A549 (cell line): Measurements from ENCODE around the gene ARMC10. TPM values are rescaled to one million over a fixed set of nuclear protein-coding genes. Genes with fewer than 3 reads are reported as not detected.

Source experiments
- ATAC-seq, 2 experiments: fragments of 200-7000 bp in 1 of 2; fragments of >200 bp in 1 of 2; cut with Nextera tagmentation in 1 of 2; cut with Tn5 transposase in 1 of 2; 3 replicates each; pipeline versions ENCODE4 v1.8.0 to v1.9.1; 2018 to 2020; ENCODE audit warnings: mild to moderate bottlenecking in 1 of 2, moderate library complexity in 1 of 2
- CTCF ChIA-PET: fragments of 300-600 bp; sonication (Branson Sonifier 250); formaldehyde crosslinking; extraction: SDS; loops from one replicate; lab custom pipeline; 2021; ENCODE audit warnings: antibody characterized with exemption, inconsistent platforms; lab: Yijun Ruan, JAX
- POLR2A ChIA-PET: fragments of 350-600 bp; formaldehyde crosslinking; extraction: SDS; loops from one replicate; lab custom pipeline; 2021; ENCODE audit warnings: antibody characterized with exemption, inconsistent platforms; lab: Yijun Ruan, JAX
- DNase-seq, 2 experiments: peaks; one replicate each; pipeline versions ENCODE4 v3.0.0 to v3.0.0-alpha.2; 2011 to 2016; ENCODE audit warnings: low read depth in 1 of 2, low spot score in 1 of 2
- FAIRE-seq: peaks from 2 replicates; lab custom pipeline; 2011; peaks lifted over from hg19 to GRCh38; lab: Jason Lieb, UNC
- H3K27ac ChIP-seq, 2 experiments: fragments of >200 bp; sonication (Bioruptor Twin); formaldehyde crosslinking; 3 replicates each; pipeline ENCODE4 v1.5.1; 2016 to 2017
- H3K4me1 ChIP-seq: fragments of >200 bp; sonication (Bioruptor Twin); formaldehyde crosslinking; 3 replicates; pipeline ENCODE4 v1.6.1; 2016
- H3K4me2 ChIP-seq: fragments of >200 bp; sonication (Bioruptor Twin); formaldehyde crosslinking; 3 replicates; pipeline ENCODE4 v1.6.1; 2016
- H3K4me3 ChIP-seq: fragments of >200 bp; sonication (Bioruptor Twin); formaldehyde crosslinking; 3 replicates; pipeline ENCODE4 v1.5.1; 2016
- H3K9me3 ChIP-seq: fragments of >200 bp; sonication (Bioruptor Twin); formaldehyde crosslinking; 3 replicates; pipeline ENCODE4 v1.6.1; 2016
- CBX2 ChIP-seq: fragments of 200-600 bp; sonication (generic); IDR thresholded peaks from 2 replicates; pipeline ENCODE4 v1.6.1; 2016; ENCODE audit warnings: low read depth, mild to moderate bottlenecking, borderline replicate concordance
- CBX8 ChIP-seq: fragments of 200-600 bp; sonication (generic); IDR thresholded peaks from 2 replicates; pipeline ENCODE4 v1.6.1; 2016
- CHD2 ChIP-seq: fragments of 150-350 bp; IDR thresholded peaks from 2 replicates; pipeline ENCODE4 v1.6.1; 2014; ENCODE audit warnings: low read length; ENCODE audit not compliant: partially characterized antibody
- EP300 ChIP-seq, 2 experiments: fragments of >200 bp; sonication (Bioruptor Twin); formaldehyde crosslinking; IDR thresholded peaks; 2 replicates in 1 of 2; 3 replicates in 1 of 2; pipeline ENCODE4 v1.6.1; 2016 to 2017
- ESRRA ChIP-seq: fragments of 150-350 bp; IDR thresholded peaks from 2 replicates; pipeline ENCODE4 v1.6.1; 2014; ENCODE audit warnings: mild to moderate bottlenecking, low read length, borderline replicate concordance
- FOSB ChIP-seq: fragments of 250-450 bp; sonication (Bioruptor Pico); IDR thresholded peaks from 2 replicates; pipeline ENCODE4 v1.5.0; 2020; ENCODE audit warnings: mild to moderate bottlenecking, moderate library complexity
- FOSL2 ChIP-seq, 2 experiments: fragments of 450-650 bp in 1 of 2; fragments of >200 bp in 1 of 2; sonication (Bioruptor Twin) in 1 of 2; formaldehyde crosslinking; IDR thresholded peaks; 2 replicates each; pipeline versions ENCODE4 v1.5.0 to v1.6.1; 2016 to 2020; ENCODE audit warnings: mild to moderate bottlenecking in 1 of 2, moderate library complexity in 1 of 2
- FOXS1 ChIP-seq: fragments of 250-450 bp; sonication (Bioruptor Pico); IDR thresholded peaks from 2 replicates; pipeline ENCODE4 v1.5.0; 2020; ENCODE audit warnings: mild to moderate bottlenecking, moderate library complexity
- GATA3 ChIP-seq: IDR thresholded peaks from 2 replicates; pipeline ENCODE4 v1.6.1; 2012; ENCODE audit warnings: borderline replicate concordance
- HOXB5 ChIP-seq: fragments of 250-450 bp; sonication (Bioruptor Pico); IDR thresholded peaks from 2 replicates; pipeline ENCODE4 v1.5.0; 2020; ENCODE audit warnings: mild to moderate bottlenecking, moderate library complexity
- JUNB ChIP-seq: fragments of >200 bp; sonication (Bioruptor Twin); formaldehyde crosslinking; IDR thresholded peaks from 2 replicates; pipeline ENCODE4 v1.6.1; 2016
- KDM5A ChIP-seq: fragments of 200-600 bp; sonication (generic); IDR thresholded peaks from 2 replicates; pipeline ENCODE4 v1.6.1; 2016; ENCODE audit warnings: antibody characterized with exemption, mild to moderate bottlenecking
- MYC ChIP-seq: IDR thresholded peaks from 2 replicates; pipeline ENCODE4 v1.6.1; 2012; ENCODE audit warnings: mild to moderate bottlenecking, inconsistent platforms, low read length, improper control_type of control experiment, borderline replicate concordance
- NPAS2 ChIP-seq: fragments of 250-450 bp; sonication (Bioruptor Pico); IDR thresholded peaks from 2 replicates; pipeline ENCODE4 v1.8.0; 2022; ENCODE audit warnings: mild to moderate bottlenecking, moderate library complexity, borderline replicate concordance
- POLR2A ChIP-seq: IDR thresholded peaks from 2 replicates; pipeline ENCODE4 v1.6.1; 2012; ENCODE audit warnings: mild to moderate bottlenecking, low read length
- POLR2AphosphoS2 ChIP-seq: conservative IDR thresholded peaks from 2 replicates; pipeline ENCODE4 v1.6.1; 2012; ENCODE audit warnings: low read length, improper control_type of control experiment, inconsistent platforms
- RARB ChIP-seq: fragments of 250-450 bp; sonication (Bioruptor Pico); IDR thresholded peaks from 2 replicates; pipeline ENCODE4 v1.8.0; 2021; ENCODE audit warnings: mild to moderate bottlenecking, moderate library complexity
- SMC3 ChIP-seq: fragments of >200 bp; sonication (Bioruptor Twin); formaldehyde crosslinking; IDR thresholded peaks from 3 replicates; pipeline ENCODE4 v1.6.1; 2018; ENCODE audit warnings: inconsistent platforms
- TP53 ChIP-seq: fragments of 250-450 bp; sonication (Bioruptor Pico); IDR thresholded peaks from 2 replicates; pipeline ENCODE4 v1.5.0; 2021; ENCODE audit warnings: mild to moderate bottlenecking, moderate library complexity
- ZNF302 ChIP-seq: fragments of 250-450 bp; sonication (Bioruptor Pico); IDR thresholded peaks from 2 replicates; pipeline ENCODE4 v1.9.0; 2021; ENCODE audit warnings: inconsistent platforms, mild to moderate bottlenecking, moderate library complexity
- WGBS: methylation state at CpG from one replicate; pipeline ENCODE4 v1.1.6; 2017; ENCODE audit errors: missing lambda C conversion rate; 5-methylcytosine and 5-hydroxymethylcytosine counted together
- polyA plus RNA-seq, 4 experiments: library from polyadenylated mRNA; depleted of rRNA in 3 of 4; stranded (reverse); fragments of >200 nt; fragmentation: RNase III in 1 of 4; extraction: RNeasy Plus Mini Kit Qiagen cat#74134 plus additional on column Dnase treatment in 1 of 4; gene quantifications; 2 replicates in 3 of 4; 3 replicates in 1 of 4; pipeline ENCODE4 v1.2.3, GENCODE V29; 2011 to 2017
- TF ChIP-seq, protein P1 (sequence below): fragments of 250-450 bp; sonication (Bioruptor Pico); IDR thresholded peaks from 2 replicates; pipeline ENCODE4 v1.5.0; 2021; ENCODE audit warnings: mild to moderate bottlenecking, moderate library complexity, borderline replicate concordance
- TF ChIP-seq, protein P2 (sequence below): fragments of 150-350 bp; IDR thresholded peaks from 2 replicates; pipeline ENCODE4 v1.6.1; 2014; ENCODE audit warnings: low read depth, mild to moderate bottlenecking, low read length
- TF ChIP-seq, protein P3 (sequence below): fragments of 250-450 bp; sonication (Bioruptor Pico); IDR thresholded peaks from 2 replicates; pipeline ENCODE4 v1.5.0; 2020; ENCODE audit warnings: low read depth, mild to moderate bottlenecking, moderate library complexity
- TF ChIP-seq, protein P4 (sequence below): fragments of >200 bp; sonication (Bioruptor Twin); formaldehyde crosslinking; IDR thresholded peaks from 2 replicates; pipeline ENCODE4 v1.6.1; 2016
- TF ChIP-seq, protein P5 (sequence below): IDR thresholded peaks from 2 replicates; pipeline ENCODE4 v1.6.1; 2012; ENCODE audit warnings: low read depth, borderline replicate concordance

ARMC10 gene
- polyA plus RNA-seq, 2 of the 4 experiments (the other 2 are of a cell fraction): 36.6 to 63.2 TPM

DNA sequence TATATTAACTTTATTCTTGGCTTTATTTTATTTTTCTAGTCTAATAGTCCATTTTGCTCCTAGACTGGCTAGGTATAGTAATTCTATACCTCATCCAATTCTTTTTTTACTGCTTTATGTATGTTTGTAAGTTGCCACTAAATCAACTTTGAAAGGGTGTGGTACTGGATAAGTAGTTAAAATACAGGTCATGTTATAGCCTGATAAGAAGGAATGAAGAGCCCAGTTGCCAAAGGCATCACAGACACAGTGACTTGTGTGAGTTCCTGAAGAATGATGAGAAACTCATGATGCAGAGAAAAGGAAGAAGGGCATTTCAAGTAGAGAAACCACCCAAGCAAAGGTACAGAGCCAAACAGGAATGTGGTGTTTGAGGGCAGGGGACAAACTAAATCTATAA, 46.7 kb downstream of the ARMC10 start:
- CTCF ChIA-PET: no interaction called here
- no peak for FAIRE-seq
- no peak for ATAC-seq
- H3K4me2 ChIP-seq: no peak overlapping the region
- TF ChIP-seq ESRRA: no peak
- no peak for TF ChIP-seq FOSB (CRISPR knock-in tag)
- TF ChIP-seq JUNB: no peak
- no peak for TF ChIP-seq HOXB5 (CRISPR knock-in tag)
- TF ChIP-seq, protein P1, sequence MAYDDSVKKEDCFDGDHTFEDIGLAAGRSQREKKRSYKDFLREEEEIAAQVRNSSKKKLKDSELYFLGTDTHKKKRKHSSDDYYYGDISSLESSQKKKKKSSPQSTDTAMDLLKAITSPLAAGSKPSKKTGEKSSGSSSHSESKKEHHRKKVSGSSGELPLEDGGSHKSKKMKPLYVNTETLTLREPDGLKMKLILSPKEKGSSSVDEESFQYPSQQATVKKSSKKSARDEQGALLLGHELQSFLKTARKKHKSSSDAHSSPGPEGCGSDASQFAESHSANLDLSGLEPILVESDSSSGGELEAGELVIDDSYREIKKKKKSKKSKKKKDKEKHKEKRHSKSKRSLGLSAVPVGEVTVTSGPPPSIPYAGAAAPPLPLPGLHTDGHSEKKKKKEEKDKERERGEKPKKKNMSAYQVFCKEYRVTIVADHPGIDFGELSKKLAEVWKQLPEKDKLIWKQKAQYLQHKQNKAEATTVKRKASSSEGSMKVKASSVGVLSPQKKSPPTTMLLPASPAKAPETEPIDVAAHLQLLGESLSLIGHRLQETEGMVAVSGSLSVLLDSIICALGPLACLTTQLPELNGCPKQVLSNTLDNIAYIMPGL (CRISPR knock-in tag): no peak
- TF ChIP-seq, protein P2, sequence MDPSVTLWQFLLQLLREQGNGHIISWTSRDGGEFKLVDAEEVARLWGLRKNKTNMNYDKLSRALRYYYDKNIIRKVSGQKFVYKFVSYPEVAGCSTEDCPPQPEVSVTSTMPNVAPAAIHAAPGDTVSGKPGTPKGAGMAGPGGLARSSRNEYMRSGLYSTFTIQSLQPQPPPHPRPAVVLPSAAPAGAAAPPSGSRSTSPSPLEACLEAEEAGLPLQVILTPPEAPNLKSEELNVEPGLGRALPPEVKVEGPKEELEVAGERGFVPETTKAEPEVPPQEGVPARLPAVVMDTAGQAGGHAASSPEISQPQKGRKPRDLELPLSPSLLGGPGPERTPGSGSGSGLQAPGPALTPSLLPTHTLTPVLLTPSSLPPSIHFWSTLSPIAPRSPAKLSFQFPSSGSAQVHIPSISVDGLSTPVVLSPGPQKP: no peak
- no peak for TF ChIP-seq RARB (CRISPR knock-in tag)
- no peak for TF ChIP-seq EP300 (IDR thresholded peaks at IDR 0.05)
- TF ChIP-seq MYC: no peak
- TF ChIP-seq, protein P3, sequence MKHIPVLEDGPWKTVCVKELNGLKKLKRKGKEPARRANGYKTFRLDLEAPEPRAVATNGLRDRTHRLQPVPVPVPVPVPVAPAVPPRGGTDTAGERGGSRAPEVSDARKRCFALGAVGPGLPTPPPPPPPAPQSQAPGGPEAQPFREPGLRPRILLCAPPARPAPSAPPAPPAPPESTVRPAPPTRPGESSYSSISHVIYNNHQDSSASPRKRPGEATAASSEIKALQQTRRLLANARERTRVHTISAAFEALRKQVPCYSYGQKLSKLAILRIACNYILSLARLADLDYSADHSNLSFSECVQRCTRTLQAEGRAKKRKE (CRISPR knock-in tag): no peak
- no peak for TF ChIP-seq KDM5A
- no peak for TF ChIP-seq SMC3
- TF ChIP-seq CBX8: no peak
- TF ChIP-seq POLR2AphosphoS2: no peak
- no peak for TF ChIP-seq FOXS1 (CRISPR knock-in tag)
- TF ChIP-seq, protein P4, sequence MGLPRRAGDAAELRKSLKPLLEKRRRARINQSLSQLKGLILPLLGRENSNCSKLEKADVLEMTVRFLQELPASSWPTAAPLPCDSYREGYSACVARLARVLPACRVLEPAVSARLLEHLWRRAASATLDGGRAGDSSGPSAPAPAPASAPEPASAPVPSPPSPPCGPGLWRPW: no peak
- no peak for TF ChIP-seq POLR2A
- no peak for TF ChIP-seq CBX2
- H3K9me3 ChIP-seq: no peaks in the 10 kb centered on the region
- no peak overlapping the region for H3K4me3 ChIP-seq
- peaks cover 17% of the 10 kb centered on the region for H3K4me1 ChIP-seq
- H3K27ac ChIP-seq: no peak overlapping the region
- DNase-seq: no peak
- POLR2A ChIA-PET: no interaction called here

DNA sequence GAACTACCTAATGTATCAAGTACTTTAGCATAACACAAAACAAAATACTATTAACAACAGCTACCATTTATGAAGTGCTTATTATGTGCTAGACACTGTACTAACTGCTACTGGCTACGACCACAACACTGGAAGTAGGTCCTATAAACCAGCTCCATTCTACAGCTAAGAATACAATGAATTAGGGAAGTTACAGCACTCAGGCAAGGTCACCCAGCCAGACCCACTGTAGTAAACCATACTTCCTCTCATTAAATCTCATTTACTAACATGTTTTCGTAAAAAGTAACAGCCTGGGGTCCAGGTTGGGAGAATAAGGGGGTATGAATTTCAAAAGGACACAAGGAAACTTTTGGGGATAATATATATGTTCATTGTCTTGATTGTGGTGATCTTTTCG, 48.6 kb downstream of the ARMC10 start:
- FAIRE-seq (no peak), DNase-seq (no peak), ATAC-seq (no peak)
- H3K27ac ChIP-seq: peak overlapping the region in 1 of 2 experiments; percentile 42; a peak in 2 of 6 replicates
- ChIA-PET POLR2A (no interaction called here), CTCF (no interaction called here)
- TF ChIP-seq ESRRA: no peak
- TF ChIP-seq POLR2A: no peak
- TF ChIP-seq FOSL2 (IDR thresholded peaks at IDR 0.05): no peak
- TF ChIP-seq FOSL2 (CRISPR knock-in tag; IDR thresholded peaks at IDR 0.05): no peak
- TF ChIP-seq KDM5A: no peak
- TF ChIP-seq, protein P2: no peak
- TF ChIP-seq EP300 (IDR thresholded peaks at IDR 0.05): no peak
- no peak for TF ChIP-seq CHD2
- TF ChIP-seq RARB (CRISPR knock-in tag): no peak
- no peak for TF ChIP-seq NPAS2 (CRISPR knock-in tag)
- TF ChIP-seq, protein P5, sequence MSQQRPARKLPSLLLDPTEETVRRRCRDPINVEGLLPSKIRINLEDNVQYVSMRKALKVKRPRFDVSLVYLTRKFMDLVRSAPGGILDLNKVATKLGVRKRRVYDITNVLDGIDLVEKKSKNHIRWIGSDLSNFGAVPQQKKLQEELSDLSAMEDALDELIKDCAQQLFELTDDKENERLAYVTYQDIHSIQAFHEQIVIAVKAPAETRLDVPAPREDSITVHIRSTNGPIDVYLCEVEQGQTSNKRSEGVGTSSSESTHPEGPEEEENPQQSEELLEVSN: no peak
- no peak for TF ChIP-seq GATA3
- no peak for TF ChIP-seq ZNF302 (CRISPR knock-in tag)
- no peak for TF ChIP-seq HOXB5 (CRISPR knock-in tag)
- no peak for TF ChIP-seq TP53
- WGBS: 62% methylated on average over 3 of the region's 3 CpGs
- H3K4me3 ChIP-seq: no peak overlapping the region
- peaks cover 17% of the 10 kb centered on the region for H3K4me1 ChIP-seq
- H3K4me2 ChIP-seq: no peak overlapping the region
- H3K9me3 ChIP-seq: no peaks in the 10 kb centered on the region
